HCT116 (cell line): ENCODE results near the gene PCGF2.

Source experiments
- ATF3 ChIP-seq: IDR thresholded peaks from 2 replicates; pipeline ENCODE4 v1.6.1; 2012
- CEBPB ChIP-seq: IDR thresholded peaks from 2 replicates; pipeline ENCODE4 v1.6.1; 2012; ENCODE audit warnings: low read depth
- CTCF ChIP-seq, 3 experiments: fragments of 200-600 bp in 1 of 3; sonication (generic) in 1 of 3; IDR thresholded peaks in 2 of 3; conservative IDR thresholded peaks in 1 of 3; 2 replicates each; pipeline ENCODE4 v1.5.1; 2012 to 2017; ENCODE audit warnings: low read depth in 2 of 3, low read length in 2 of 3, antibody characterized with exemption in 1 of 3, borderline replicate concordance in 1 of 3, control low read depth in 1 of 3, mild to moderate bottlenecking in 1 of 3, mixed read lengths in 1 of 3, mixed run types in 1 of 3, moderate library complexity in 1 of 3; ENCODE audit not compliant: insufficient read depth in 1 of 3
- EGR1 ChIP-seq: IDR thresholded peaks from 2 replicates; pipeline ENCODE4 v1.6.1; 2012; ENCODE audit warnings: low read depth
- ELF1 ChIP-seq: IDR thresholded peaks from 2 replicates; pipeline ENCODE4 v1.6.1; 2012; ENCODE audit warnings: low read depth, borderline replicate concordance
- EZH2 ChIP-seq: fragments of 200-600 bp; sonication (generic); IDR thresholded peaks from 2 replicates; pipeline ENCODE4 v1.6.1; 2017; ENCODE audit warnings: antibody characterized with exemption, mixed run types
- EZH2phosphoT487 ChIP-seq: fragments of 200-600 bp; IDR thresholded peaks from 2 replicates; pipeline ENCODE4 v1.6.1; 2018; ENCODE audit warnings: antibody characterized with exemption, borderline replicate concordance
- MAX ChIP-seq: IDR thresholded peaks from 2 replicates; pipeline ENCODE4 v1.6.1; 2012
- POLR2A ChIP-seq: IDR thresholded peaks from 2 replicates; pipeline ENCODE4 v1.7.0; 2011; ENCODE audit warnings: borderline replicate concordance; ENCODE audit not compliant: insufficient read depth, insufficient read length; ENCODE audit errors: extremely low read depth
- POLR2AphosphoS5 ChIP-seq: IDR thresholded peaks from 2 replicates; pipeline ENCODE4 v1.6.1; 2011; ENCODE audit warnings: mild to moderate bottlenecking, low read depth, low read length, moderate library complexity
- REST ChIP-seq: IDR thresholded peaks from 2 replicates; pipeline ENCODE4 v1.6.1; 2012; ENCODE audit warnings: low read depth
- SP1 ChIP-seq: IDR thresholded peaks from 2 replicates; pipeline ENCODE4 v1.6.1; 2012; ENCODE audit warnings: low read depth
- SRF ChIP-seq: IDR thresholded peaks from 2 replicates; pipeline ENCODE4 v1.6.1; 2012; ENCODE audit warnings: low read depth
- ZNF274 ChIP-seq: fragments of 200-500 bp; sonication (Bioruptor generic); IDR thresholded peaks from 2 replicates; pipeline ENCODE4 v1.6.1; 2014; ENCODE audit warnings: mild to moderate bottlenecking, low read depth, low read length, inconsistent platforms

- no peak for TF ChIP-seq CTCF (IDR thresholded peaks at IDR 0.05 in 2 of 3, conservative IDR thresholded peaks at IDR 0.05 in 1 of 3; ENCODE audit: borderline replicate concordance in 1 of 3, insufficient read depth in 1 of 3, low read depth in 2 of 3, low read length in 2 of 3)
- TF ChIP-seq SRF = no peak
- no peak for TF ChIP-seq CEBPB
- no peak for TF ChIP-seq EZH2phosphoT487
- TF ChIP-seq ELF1 = no peak
- no peak for TF ChIP-seq POLR2AphosphoS5
- no peak for TF ChIP-seq EZH2
- no peak for TF ChIP-seq EGR1
- no peak for TF ChIP-seq SP1
- TF ChIP-seq REST = no peak
- no peak for TF ChIP-seq ATF3
- no peak for TF ChIP-seq ZNF274
- TF ChIP-seq MAX = no peak
- TF ChIP-seq POLR2A = no peak
Measured at GRCh38 chr17:38746849-38747462, 1.2 kb downstream of the PCGF2 start.
